ENCODE measurements around the gene TRABD2B.

The TRABD2B gene

GRCh38 chr1:48021792-48022191, 24.6 kb upstream of the TRABD2B start:
- no peak for DNase-seq

GRCh38 chr1:48019714-48020315, 22.6 kb upstream of the TRABD2B start:
- DNase-seq: no peak

- DNase-seq: no peak
Observed at GRCh38 chr1:48018799-48019198, 21.6 kb upstream of the TRABD2B start.

GRCh38 chr1:48017716-48018115, 20.5 kb upstream of the TRABD2B start:
- DNase-seq: no peak

- DNase-seq: no peak
Observed at GRCh38 chr1:48016515-48016914, 19.3 kb upstream of the TRABD2B start.

- no peak for DNase-seq
Observed at GRCh38 chr1:48013270-48013669, 16.1 kb upstream of the TRABD2B start.

- DNase-seq: no peak
Observed at GRCh38 chr1:48007047-48007446, 9.9 kb upstream of the TRABD2B start.

- DNase-seq: no peak
Observed at GRCh38 chr1:48006264-48006663, 9.1 kb upstream of the TRABD2B start.

- no peak for DNase-seq
Observed at GRCh38 chr1:48005253-48006117, 8.3 kb upstream of the TRABD2B start.

GRCh38 chr1:48003741-48004531, 6.8 kb upstream of the TRABD2B start:
- DNase-seq: no peak

- no peak for DNase-seq
Observed at GRCh38 chr1:48002142-48002541, 5.0 kb upstream of the TRABD2B start.

GRCh38 chr1:48001696-48002095, 4.5 kb upstream of the TRABD2B start:
- DNase-seq: no peak

GRCh38 chr1:48000883-48001282, 3.7 kb upstream of the TRABD2B start:
- DNase-seq: no peak

- DNase-seq: no peak
Observed at GRCh38 chr1:47999097-47999496, 1.9 kb upstream of the TRABD2B start.

GRCh38 chr1:47998396-47998990, 1.3 kb upstream of the TRABD2B start:
- no peak for DNase-seq

GRCh38 chr1:47996406-47997226, 569 bp downstream of the TRABD2B start:
- no peak for DNase-seq

GRCh38 chr1:47996060-47996405, 1.2 kb downstream of the TRABD2B start:
- no peak for DNase-seq

- DNase-seq: no peak
Observed at GRCh38 chr1:47995306-47996050, 1.7 kb downstream of the TRABD2B start.

- DNase-seq: no peak
Observed at GRCh38 chr1:47993881-47994625, 3.1 kb downstream of the TRABD2B start.

- no peak for DNase-seq
Observed at GRCh38 chr1:47993416-47993740, 3.8 kb downstream of the TRABD2B start.
